ENCODE measurements around the gene SLC35F3.

Gene SLC35F3
- total RNA-seq = 0 to 10.7 (median 2.5) reads per million in 9 experiments

GRCh38 chr1:233904633-233905415, at the start of gene SLC35F3:
Gene SLC35F3, plus strand, starts transcription at chr1:233904676.
- DNase-seq (no peak), ATAC-seq (replicated peaks) (no peak)
- no peak within 1 kb of the TSS for H3K27ac Mint-ChIP-seq
- peaks cover 51 to 66% of the 10 kb centered on the region in 2 donors for H3K27me3 Mint-ChIP-seq
- H3K9me3 Mint-ChIP-seq = peaks cover 0 to 7% of the 10 kb centered on the region in 2 donors
- peaks cover 2 to 7% of the 10 kb centered on the region in 2 donors for H3K4me1 Mint-ChIP-seq (ENCODE audit: low read depth in 2 of 2)
- peak within 1 kb of the TSS in 1 of 2 donors; percentile 34 for H3K4me3 Mint-ChIP-seq
- H3K36me3 Mint-ChIP-seq (ENCODE audit: insufficient read depth) = no peaks in the 10 kb centered on the region

- no peak for DNase-seq
- H3K9me3 Mint-ChIP-seq = peaks cover 0 to 2% of the 10 kb centered on the region in 2 donors
- no peak for ATAC-seq (replicated peaks)
- peaks cover 8 to 12% of the 10 kb centered on the region in 2 donors for H3K27me3 Mint-ChIP-seq
- no peaks in the 10 kb centered on the region for H3K36me3 Mint-ChIP-seq (ENCODE audit: insufficient read depth)
- H3K27ac Mint-ChIP-seq = no peak overlapping the region
- no peaks in the 10 kb centered on the region for H3K4me1 Mint-ChIP-seq (ENCODE audit: low read depth in 2 of 2)
- H3K4me3 Mint-ChIP-seq = no peak overlapping the region
Measured at GRCh38 chr1:233859446-233859845, 45.0 kb upstream of the SLC35F3 start.

- Mint-ChIP-seq H3K9me3 (peaks cover 4 to 8% of the 10 kb centered on the region in 2 donors), H3K4me3 (no peak overlapping the region), H3K4me1 (ENCODE audit: low read depth in 2 of 2) (no peaks in the 10 kb centered on the region), H3K36me3 (ENCODE audit: insufficient read depth) (no peaks in the 10 kb centered on the region), H3K27me3 (peaks cover 7 to 8% of the 10 kb centered on the region in 2 donors), H3K27ac (no peak overlapping the region)
- ATAC-seq (replicated peaks) (no peak), DNase-seq (no peak)
Measured at GRCh38 chr1:233863901-233864545, 40.5 kb upstream of the SLC35F3 start.

DNA sequence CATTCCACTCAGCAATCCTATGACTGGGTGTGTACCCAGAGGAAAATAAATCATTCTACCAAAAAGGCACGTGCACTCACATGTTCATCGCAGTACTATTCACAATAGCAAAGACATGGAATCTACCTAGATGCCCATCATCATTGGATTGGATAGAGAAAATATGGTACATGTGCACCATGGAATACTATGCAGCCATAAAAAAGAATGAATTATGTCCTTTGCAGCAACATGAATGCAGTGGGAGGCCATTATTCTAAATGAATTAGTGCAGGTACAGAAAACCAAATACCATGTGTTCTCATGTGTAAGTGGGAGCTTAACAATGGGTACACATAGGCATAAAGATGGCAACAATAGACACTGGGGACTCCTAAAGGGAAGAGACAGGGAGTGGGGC, 39.9 kb upstream of the SLC35F3 start:
- ATAC-seq (replicated peaks) (no peak), DNase-seq (no peak)
- H3K4me3 Mint-ChIP-seq = no peak overlapping the region
- no peaks in the 10 kb centered on the region for H3K36me3 Mint-ChIP-seq (ENCODE audit: insufficient read depth)
- H3K27ac Mint-ChIP-seq = no peak overlapping the region
- H3K27me3 Mint-ChIP-seq = peaks cover 7 to 8% of the 10 kb centered on the region in 2 donors
- H3K9me3 Mint-ChIP-seq = peaks cover 4 to 8% of the 10 kb centered on the region in 2 donors
- no peaks in the 10 kb centered on the region for H3K4me1 Mint-ChIP-seq (ENCODE audit: low read depth in 2 of 2)

DNA sequence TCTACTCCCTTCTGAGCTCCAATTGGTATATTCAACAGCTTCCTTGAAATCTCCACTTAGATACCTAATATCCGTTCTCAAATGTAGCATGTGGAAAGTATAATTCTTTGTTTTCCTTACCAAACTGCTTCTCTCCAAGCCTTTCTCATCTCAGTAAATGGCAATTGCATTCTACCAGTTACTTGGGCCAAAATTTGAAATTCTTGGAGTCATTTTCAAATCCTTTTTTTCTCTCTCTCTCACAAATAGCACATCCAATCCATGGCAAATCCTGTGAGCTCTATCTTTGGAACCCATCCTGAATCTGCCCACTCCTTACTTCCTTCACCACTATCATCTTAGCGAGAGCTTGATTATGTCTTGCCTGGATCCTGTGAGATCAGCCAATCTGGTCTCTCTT, 39.3 kb upstream of the SLC35F3 start:
- Mint-ChIP-seq H3K36me3 (ENCODE audit: insufficient read depth) (no peaks in the 10 kb centered on the region), H3K4me1 (ENCODE audit: low read depth in 2 of 2) (no peaks in the 10 kb centered on the region), H3K4me3 (no peak overlapping the region), H3K9me3 (peaks cover 4 to 8% of the 10 kb centered on the region in 2 donors), H3K27me3 (peaks cover 8 to 12% of the 10 kb centered on the region in 2 donors), H3K27ac (no peak overlapping the region)
- no peak for ATAC-seq (replicated peaks)
- DNase-seq = no peak

GRCh38 chr1:233865902-233866301, 38.6 kb upstream of the SLC35F3 start:
- H3K4me3 Mint-ChIP-seq = no peak overlapping the region
- peaks cover 4 to 8% of the 10 kb centered on the region in 2 donors for H3K9me3 Mint-ChIP-seq
- peaks cover 8 to 12% of the 10 kb centered on the region in 2 donors for H3K27me3 Mint-ChIP-seq
- H3K4me1 Mint-ChIP-seq (ENCODE audit: low read depth in 2 of 2) = no peaks in the 10 kb centered on the region
- H3K27ac Mint-ChIP-seq = no peak overlapping the region
- DNase-seq = no peak
- ATAC-seq (replicated peaks) = no peak
- H3K36me3 Mint-ChIP-seq (ENCODE audit: insufficient read depth) = no peaks in the 10 kb centered on the region

GRCh38 chr1:233867028-233867427, 37.4 kb upstream of the SLC35F3 start:
- peaks cover 8 to 12% of the 10 kb centered on the region in 2 donors for H3K27me3 Mint-ChIP-seq
- no peak overlapping the region for H3K27ac Mint-ChIP-seq

GRCh38 chr1:233868461-233868860, 36.0 kb upstream of the SLC35F3 start:
- Mint-ChIP-seq H3K4me1 (ENCODE audit: low read depth in 2 of 2) (no peaks in the 10 kb centered on the region), H3K4me3 (no peak overlapping the region), H3K9me3 (peaks cover 1 to 8% of the 10 kb centered on the region in 2 donors), H3K27ac (no peak overlapping the region), H3K27me3 (peaks cover 8 to 10% of the 10 kb centered on the region in 2 donors), H3K36me3 (ENCODE audit: insufficient read depth) (no peaks in the 10 kb centered on the region)
- no peak for ATAC-seq (replicated peaks)
- DNase-seq = no peak

More at GRCh38 chr1:233867028-233867427, 37.4 kb upstream of the SLC35F3 start:
- Mint-ChIP-seq H3K4me3 (no peak overlapping the region), H3K9me3 (peaks cover 4 to 8% of the 10 kb centered on the region in 2 donors), H3K36me3 (ENCODE audit: insufficient read depth) (no peaks in the 10 kb centered on the region), H3K4me1 (ENCODE audit: low read depth in 2 of 2) (no peaks in the 10 kb centered on the region)
- ATAC-seq (replicated peaks) = no peak
- no peak for DNase-seq

- ATAC-seq (replicated peaks) (no peak), DNase-seq (no peak)
- Mint-ChIP-seq H3K27ac (no peak overlapping the region), H3K9me3 (peaks cover 1 to 8% of the 10 kb centered on the region in 2 donors), H3K4me3 (no peak overlapping the region), H3K27me3 (peaks cover 0 to 9% of the 10 kb centered on the region in 2 donors), H3K4me1 (ENCODE audit: low read depth in 2 of 2) (no peaks in the 10 kb centered on the region), H3K36me3 (ENCODE audit: insufficient read depth) (no peaks in the 10 kb centered on the region)
Measured at GRCh38 chr1:233869680-233870079, 34.8 kb upstream of the SLC35F3 start.

DNA sequence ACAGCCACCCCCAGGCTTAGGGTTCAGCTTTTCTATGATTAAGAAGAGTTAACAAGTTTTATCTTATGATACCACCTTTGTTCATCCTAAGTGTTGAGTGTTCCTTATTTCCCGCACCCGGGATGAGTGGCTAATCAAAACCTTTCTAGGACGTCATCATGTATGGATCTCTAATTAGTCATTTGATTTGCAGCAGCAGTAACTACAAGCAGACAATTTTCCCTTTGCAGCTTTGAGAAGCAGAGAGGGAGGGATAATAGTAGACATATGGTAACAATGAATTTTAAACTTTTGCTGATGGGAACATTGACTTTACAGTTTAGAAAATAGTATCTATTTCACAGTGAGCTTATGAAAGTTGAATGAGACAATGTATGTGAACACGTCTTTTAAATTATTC, 30.8 kb upstream of the SLC35F3 start:
- H3K27me3 Mint-ChIP-seq = peaks cover 0 to 9% of the 10 kb centered on the region in 2 donors
- DNase-seq (no peak), ATAC-seq (replicated peaks) (no peak)

DNA sequence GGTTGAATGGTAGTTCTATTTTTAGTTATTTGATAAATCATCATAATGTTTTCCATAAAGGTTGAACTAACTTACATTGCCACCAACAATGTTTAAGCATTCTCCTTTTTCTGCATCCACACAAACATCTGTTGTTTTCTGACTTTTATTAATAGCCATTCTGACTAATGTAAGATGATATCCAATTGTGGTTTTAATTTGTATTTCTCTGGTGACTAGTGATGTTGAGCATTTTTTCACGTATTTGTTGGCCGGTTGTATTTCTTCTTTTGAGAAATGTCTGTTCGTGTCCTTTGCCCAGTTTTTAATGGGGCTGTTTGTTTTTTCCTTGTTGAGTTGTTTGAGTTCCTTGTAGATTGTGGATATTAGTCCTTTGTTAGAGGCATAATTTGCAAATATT, 24.6 kb upstream of the SLC35F3 start:
- peaks cover 0 to 5% of the 10 kb centered on the region in 2 donors for H3K9me3 Mint-ChIP-seq
- H3K27ac Mint-ChIP-seq = no peak overlapping the region
- no peaks in the 10 kb centered on the region for H3K4me1 Mint-ChIP-seq (ENCODE audit: low read depth in 2 of 2)
- ATAC-seq (replicated peaks) (no peak), DNase-seq (no peak)
- H3K4me3 Mint-ChIP-seq = no peak overlapping the region
- H3K36me3 Mint-ChIP-seq (ENCODE audit: insufficient read depth) = no peaks in the 10 kb centered on the region
- H3K27me3 Mint-ChIP-seq = peaks cover 18 to 25% of the 10 kb centered on the region in 2 donors

More for the DNA sequence above, 30.8 kb upstream of the SLC35F3 start:
- Mint-ChIP-seq H3K4me1 (ENCODE audit: low read depth in 2 of 2) (no peaks in the 10 kb centered on the region), H3K9me3 (no peaks in the 10 kb centered on the region), H3K4me3 (no peak overlapping the region), H3K27ac (no peak overlapping the region), H3K36me3 (ENCODE audit: insufficient read depth) (no peaks in the 10 kb centered on the region)

DNA sequence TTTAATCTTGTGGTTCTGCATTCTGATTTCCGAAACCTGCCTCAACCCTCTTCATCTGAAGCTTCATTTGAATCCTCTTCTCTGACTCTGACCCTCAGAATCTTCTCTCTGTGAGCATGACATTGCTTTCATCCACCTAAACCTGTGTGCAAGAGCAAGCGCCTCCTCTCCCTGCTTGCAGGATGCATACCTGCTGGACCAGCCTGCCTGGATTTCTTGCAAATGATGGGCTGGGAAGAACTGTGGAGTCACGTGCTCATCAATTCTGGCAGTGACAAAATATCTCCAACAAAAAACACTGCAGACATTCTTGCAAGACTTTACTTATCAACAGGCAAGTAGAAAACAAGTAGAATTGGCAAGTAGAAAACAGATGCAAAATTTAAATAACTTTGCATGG, 20.8 kb upstream of the SLC35F3 start:
- peaks cover 0 to 5% of the 10 kb centered on the region in 2 donors for H3K9me3 Mint-ChIP-seq
- no peaks in the 10 kb centered on the region for H3K4me1 Mint-ChIP-seq (ENCODE audit: low read depth in 2 of 2)
- H3K27ac Mint-ChIP-seq = no peak overlapping the region
- ATAC-seq (replicated peaks) (no peak), DNase-seq (no peak)
- no peak overlapping the region for H3K4me3 Mint-ChIP-seq
- no peaks in the 10 kb centered on the region for H3K36me3 Mint-ChIP-seq (ENCODE audit: insufficient read depth)
- peaks cover 24 to 41% of the 10 kb centered on the region in 2 donors for H3K27me3 Mint-ChIP-seq

GRCh38 chr1:233884461-233885151, 19.9 kb upstream of the SLC35F3 start:
- ATAC-seq (replicated peaks) (no peak), DNase-seq (no peak)
- H3K9me3 Mint-ChIP-seq = peaks cover 0 to 5% of the 10 kb centered on the region in 2 donors
- H3K4me3 Mint-ChIP-seq = no peak overlapping the region
- H3K36me3 Mint-ChIP-seq (ENCODE audit: insufficient read depth) = no peaks in the 10 kb centered on the region
- peaks cover 30 to 45% of the 10 kb centered on the region in 2 donors for H3K27me3 Mint-ChIP-seq
- no peaks in the 10 kb centered on the region for H3K4me1 Mint-ChIP-seq (ENCODE audit: low read depth in 2 of 2)
- no peak overlapping the region for H3K27ac Mint-ChIP-seq

Measured in effector memory CD8-positive, alpha-beta T cell (primary cell).